GM15510 (cell line): ENCODE results near the gene GLI2.

Source experiments
- POLR2A ChIP-seq: IDR thresholded peaks from 3 replicates; pipeline ENCODE4 v1.6.1; 2011; ENCODE audit warnings: borderline replicate concordance; ENCODE audit not compliant: insufficient read length; ENCODE audit errors: extremely low read depth

GLI2 gene

GRCh38 chr2:120740765-120741524 is 5.3 kb downstream of the GLI2 start:
- TF ChIP-seq POLR2A: no peak

GRCh38 chr2:120741571-120742561 is 6.2 kb downstream of the GLI2 start:
- no peak for TF ChIP-seq POLR2A

GRCh38 chr2:120743657-120744056 is 8.0 kb downstream of the GLI2 start:
- TF ChIP-seq POLR2A: no peak

- no peak for TF ChIP-seq POLR2A
Measured at GRCh38 chr2:120744817-120745216, 9.1 kb downstream of the GLI2 start.

- no peak for TF ChIP-seq POLR2A
Measured at GRCh38 chr2:120745420-120746111, 9.9 kb downstream of the GLI2 start.

- TF ChIP-seq POLR2A: no peak
Measured at GRCh38 chr2:120746144-120746543, 10.5 kb downstream of the GLI2 start.

GRCh38 chr2:120747281-120747680 is 11.6 kb downstream of the GLI2 start:
- TF ChIP-seq POLR2A: no peak

- no peak for TF ChIP-seq POLR2A
Measured at GRCh38 chr2:120747706-120748105, 12.0 kb downstream of the GLI2 start.

- no peak for TF ChIP-seq POLR2A
Measured at GRCh38 chr2:120748310-120748709, 12.6 kb downstream of the GLI2 start.

GRCh38 chr2:120748741-120749140 is 13.1 kb downstream of the GLI2 start:
- no peak for TF ChIP-seq POLR2A

- no peak for TF ChIP-seq POLR2A
Measured at GRCh38 chr2:120749506-120750431, 14.1 kb downstream of the GLI2 start.

- no peak for TF ChIP-seq POLR2A
Measured at GRCh38 chr2:120750488-120751210, 15.0 kb downstream of the GLI2 start.

- TF ChIP-seq POLR2A: no peak
Measured at GRCh38 chr2:120751553-120751952, 15.9 kb downstream of the GLI2 start.
